ENCODE data around the gene SLC41A3.

GRCh38 chr3:126105691-126106187, 21.8 kb upstream of the SLC41A3 start:
- TF ChIP-seq EZH2 (IDR thresholded peaks at IDR 0.05; ENCODE audit: insufficient read depth, poor library complexity, severe bottlenecking), result no peak
- no peak for TF ChIP-seq EZH2phosphoT487 (IDR thresholded peaks at IDR 0.05; ENCODE audit: insufficient read depth, low read depth)
